ENCODE results near the gene SPINK9. TPM values are rescaled to one million over a fixed set of nuclear protein-coding genes. Genes with fewer than 3 reads are reported as not detected.
"Not testable (repeated sequence)": the region's sequence is repeated elsewhere in the genome, so short reads cannot be mapped to it uniquely, and the experiment has no call there.

Gene SPINK9
- total and polyA plus RNA-seq, 2 of the 4 experiments (the other 2 are of a cell fraction): not detected

- H4K91ac ChIP-seq (ENCODE audit: insufficient read depth, low read depth, low read length); CTCF ChIA-PET; H3K4me3 ChIP-seq (ENCODE audit: insufficient read depth, low read depth, low read length); H4K20me1 ChIP-seq (ENCODE audit: insufficient read depth, low read length); H3K4ac ChIP-seq (ENCODE audit: low read depth, low read length); H2AFZ ChIP-seq (replicated peaks; ENCODE audit: low read length, poor library complexity); H3K18ac ChIP-seq (ENCODE audit: low read depth, low read length); H2BK120ac ChIP-seq (ENCODE audit: low read depth, low read length); H3K4me2 ChIP-seq (ENCODE audit: low read depth, low read length); DNase-seq; in situ Hi-C loops (cut with MboI; ENCODE audit: low sequenced_read_pairs); H3K79me1 ChIP-seq (ENCODE audit: low read depth in 1 of 2, low read length in 2 of 2); intact Hi-C loops (cut with micrococcal nuclease); H4K8ac ChIP-seq (ENCODE audit: low read depth in 2 of 2, low read length in 2 of 2); H2AK9ac ChIP-seq (replicated peaks; ENCODE audit: low read depth, low read length, poor library complexity); H2BK5ac ChIP-seq (ENCODE audit: low read depth, low read length, poor library complexity, severe bottlenecking); H3K9ac ChIP-seq (ENCODE audit: low read depth, low read length); H3K9me3 ChIP-seq (ENCODE audit: control insufficient read depth, insufficient read depth, low read length); H3K14ac ChIP-seq (replicated peaks; ENCODE audit: low read depth, low read length); H3K9me1 ChIP-seq (ENCODE audit: insufficient read depth, low read length); H3K27me3 ChIP-seq (ENCODE audit: control insufficient read depth, insufficient read depth, low read length); H3K36me3 ChIP-seq (ENCODE audit: control insufficient read depth, insufficient read depth, low read length); H3K4me1 ChIP-seq (ENCODE audit: control insufficient read depth, insufficient read depth, low read length); H3K27ac ChIP-seq (ENCODE audit: insufficient read depth, low read length); dilution Hi-C loops (cut with HindIII; ENCODE audit: low sequenced_read_pairs, unreplicated experiment); H2BK20ac ChIP-seq (ENCODE audit: low read depth, low read length); H4K5ac ChIP-seq (ENCODE audit: low read depth, low read length); H2BK15ac ChIP-seq (ENCODE audit: low read depth, low read length); H2AK5ac ChIP-seq (ENCODE audit: low read depth, low read length); H3K56ac ChIP-seq (ENCODE audit: extremely low read depth, insufficient read depth, low read length); ATAC-seq (ENCODE audit: low read depth); POLR2A ChIA-PET (ENCODE audit: unreplicated experiment); H3K23ac ChIP-seq (ENCODE audit: low read depth, low read length); BruUV-seq (replicated peaks): not testable (repeated sequence)
- no CpG with 5 or more reads among the region's 42 CpGs for WGBS, 2 experiments (ENCODE audit: extremely low coverage in 2 of 2, insufficient read length in 1 of 2)
These were observed 15.1 kb upstream of the SPINK9 start for GRCh38 chr5:148320011-148320963.
